Endothelial cell of umbilical vein (primary cell): ENCODE measurements around the gene MARCKSL1. TPM values are rescaled to one million over a fixed set of nuclear protein-coding genes. Genes with fewer than 3 reads are reported as not detected.

Experiments used
- BruUV-seq: library from RNA; stranded (reverse); fragments of 400-500 nt; replicated peaks from 2 replicates; lab custom pipeline; 2021; lab: Mats Ljungman, UMichigan
- CTCF ChIA-PET: fragments of 300-600, 350-600 bp; sonication (Branson Sonifier 250); formaldehyde crosslinking; loops from one replicate; lab custom pipeline; 2021; ENCODE audit warnings: antibody characterized with exemption, inconsistent platforms; lab: Charles Lee
- POLR2A ChIA-PET: fragments of 300-600, 350-600 bp; sonication (Branson Sonifier 250); formaldehyde crosslinking; loops from one replicate; lab custom pipeline; 2021; ENCODE audit warnings: antibody characterized with exemption, inconsistent platforms; lab: Charles Lee
- DNase-seq: peaks from one replicate; pipeline ENCODE4 v3.0.0-alpha.2; 2011; ENCODE audit warnings: low read depth, low spot score
- FAIRE-seq: peaks from 2 replicates; lab custom pipeline; 2011; peaks lifted over from hg19 to GRCh38; lab: Jason Lieb, UNC
- H2AFZ ChIP-seq: 2 replicates; pipeline ENCODE4 v1.6.0; 2012; ENCODE audit warnings: low read depth, low read length, control low read depth, inconsistent platforms
- H3K27ac ChIP-seq: 2 replicates; pipeline ENCODE4 v1.5.1; 2011; ENCODE audit warnings: low read depth, mild to moderate bottlenecking, control low read depth, low read length, moderate library complexity; ENCODE audit not compliant: insufficient read depth
- H3K27me3 ChIP-seq, 2 experiments: 2 replicates each; pipeline versions ENCODE4 v1.6.0 to v1.6.1; 2011; ENCODE audit warnings: low read length in 2 of 2, mixed read lengths in 1 of 2; ENCODE audit not compliant: control insufficient read depth in 2 of 2, insufficient read depth in 2 of 2
- H3K36me3 ChIP-seq, 2 experiments: 2 replicates in 1 of 2; 3 replicates in 1 of 2; pipeline ENCODE4 v1.5.1; 2011; ENCODE audit warnings: low read length in 2 of 2, mild to moderate bottlenecking in 1 of 2, moderate library complexity in 1 of 2; ENCODE audit not compliant: control insufficient read depth in 2 of 2, insufficient read depth in 2 of 2; ENCODE audit errors: extremely low read depth in 1 of 2
- H3K4me1 ChIP-seq: 3 replicates; pipeline ENCODE4 v1.5.1; 2011; ENCODE audit warnings: mild to moderate bottlenecking, low read length; ENCODE audit not compliant: control insufficient read depth, insufficient read depth; ENCODE audit errors: extremely low read depth
- H3K4me2 ChIP-seq: 2 replicates; pipeline ENCODE4 v1.6.1; 2011; ENCODE audit warnings: low read length, control low read depth, mixed read lengths; ENCODE audit not compliant: insufficient read depth
- H3K4me3 ChIP-seq, 3 experiments: fragments of 200-600 bp in 1 of 3; sonication (generic), shearing (Covaris generic) in 1 of 3; replicated peaks in 1 of 3; 2 replicates each; pipeline ENCODE4 v1.5.1; 2011 to 2016; ENCODE audit warnings: control low read depth in 3 of 3, low read length in 3 of 3, mild to moderate bottlenecking in 2 of 3, inconsistent platforms in 1 of 3, low read depth in 1 of 3, moderate library complexity in 1 of 3; ENCODE audit not compliant: insufficient read depth in 1 of 3
- H3K79me2 ChIP-seq: 2 replicates; pipeline ENCODE4 v1.6.0; 2012; ENCODE audit warnings: low read length, inconsistent platforms; ENCODE audit not compliant: control insufficient read depth, insufficient read depth
- H3K9ac ChIP-seq: replicated peaks from 2 replicates; pipeline ENCODE3; 2011; ENCODE audit warnings: low read length, control low read depth; ENCODE audit not compliant: insufficient read depth; ENCODE audit errors: extremely low read depth
- H3K9me1 ChIP-seq: replicated peaks from 3 replicates; pipeline ENCODE4 v1.6.0; 2011; ENCODE audit warnings: mild to moderate bottlenecking, low read length; ENCODE audit not compliant: control insufficient read depth, insufficient read depth; ENCODE audit errors: extremely low read depth
- H3K9me3 ChIP-seq: replicated peaks from 2 replicates; pipeline ENCODE4 v1.5.1; 2012; ENCODE audit warnings: low read length, inconsistent platforms; ENCODE audit not compliant: control insufficient read depth, insufficient read depth
- H4K20me1 ChIP-seq: replicated peaks from 2 replicates; pipeline ENCODE3; 2011; ENCODE audit warnings: mild to moderate bottlenecking, low read length; ENCODE audit not compliant: control insufficient read depth, insufficient read depth; ENCODE audit errors: extremely low read depth
- CTCF ChIP-seq, 2 donors: IDR thresholded peaks; 1 replicate in 1 of 2; 2 replicates in 1 of 2; pipeline ENCODE4 v1.5.1; 2011; ENCODE audit warnings: low read length in 2 of 2, mild to moderate bottlenecking in 2 of 2, moderate library complexity in 2 of 2, control low read depth in 1 of 2, inconsistent platforms in 1 of 2, low read depth in 1 of 2; ENCODE audit not compliant: insufficient read depth in 1 of 2; ENCODE audit errors: extremely low read depth in 1 of 2
- FOS ChIP-seq: IDR thresholded peaks from 2 replicates; pipeline ENCODE4 v1.6.1; 2011; ENCODE audit warnings: mild to moderate bottlenecking, low read length, moderate library complexity, borderline replicate concordance; ENCODE audit not compliant: insufficient read depth
- GATA2 ChIP-seq: IDR thresholded peaks from 2 replicates; pipeline ENCODE4 v1.7.0; 2011; ENCODE audit warnings: low read depth, mild to moderate bottlenecking, moderate library complexity, mixed read lengths, low read length; ENCODE audit not compliant: insufficient read length, insufficient read depth
- JUN ChIP-seq: IDR thresholded peaks from 2 replicates; pipeline ENCODE4 v1.6.1; 2011; ENCODE audit warnings: borderline replicate concordance, low read depth; ENCODE audit not compliant: insufficient read length, insufficient read depth
- MAX ChIP-seq: IDR thresholded peaks from 2 replicates; pipeline ENCODE4 v1.6.1; 2011; ENCODE audit not compliant: insufficient read depth, insufficient read length
- POLR2A ChIP-seq: IDR thresholded peaks from 2 replicates; pipeline ENCODE4 v1.6.1; 2012; ENCODE audit warnings: low read depth, mild to moderate bottlenecking, control low read depth, low read length
- POLR2AphosphoS5 ChIP-seq: IDR thresholded peaks from 2 replicates; pipeline ENCODE4 v1.6.1; 2012; ENCODE audit warnings: low read depth, mild to moderate bottlenecking, control low read depth, low read length, moderate library complexity; ENCODE audit not compliant: insufficient read depth
- dilution Hi-C: fragments of 300-500 bp; cut with MboI; formaldehyde crosslinking; loops from one replicate; pipeline ENCODE4 v1.15.0; 2019; ENCODE audit warnings: low sequenced_read_pairs; ENCODE audit not compliant: extremely low pct_ligation_motif_present
- intact Hi-C: fragments of 100-400 bp; cut with micrococcal nuclease; formaldehyde crosslinking; loops from one replicate; pipeline ENCODE4 v1.10.0; 2022
- polyA plus RNA-seq, 4 experiments: library from polyadenylated mRNA; depleted of rRNA in 3 of 4; stranded (reverse) in 3 of 4; unstranded in 1 of 4; fragments of >200 nt; gene quantifications; 2 replicates each; pipeline versions ENCODE4 v1.2.1 to v1.2.3, GENCODE V29; 2011 to 2012; ENCODE audit warnings: missing spikeins in 1 of 4
- total RNA-seq: library from RNA; stranded (reverse); gene quantifications from 2 replicates; pipeline ENCODE4 v1.2.3, GENCODE V29; 2021

MARCKSL1 gene
- total and polyA plus RNA-seq, 2 donors (not counting 3 experiments of a cell fraction or from before 2014, with no cell fraction given), result 265 to 318 TPM

GRCh38 chr1:32350785-32351398, 14.9 kb upstream of the MARCKSL1 start:
- CTCF ChIA-PET, result interaction anchor here (1.8 to 2.1 kb wide), 3 partner anchors 15 to 103 kb away, joined by 7 to 12 read pairs (median 9); partner anchors contain the start of gene MARCKSL1
- Histone ChIP-seq H3K9me3 (no peaks in the 10 kb centered on the region), H3K9ac (peak overlapping the region; percentile 33), H3K4me2 (no peak overlapping the region), H3K79me2 (no peaks in the 10 kb centered on the region), H3K27me3 (no peaks in the 10 kb centered on the region), H4K20me1 (no peaks in the 10 kb centered on the region), H3K4me3 (peak overlapping the region in 1 of 3 experiments; percentile 36), H3K27ac (peak overlapping the region; percentile 37), H3K36me3 (no peaks in the 10 kb centered on the region), H3K9me1 (no peaks in the 10 kb centered on the region), H3K4me1 (peaks cover 34% of the 10 kb centered on the region), H2AFZ (peak overlapping the region; percentile 86)
- POLR2A ChIA-PET, result interaction anchor here (0.6 to 4.4 kb wide), 6 partner anchors 9 to 118 kb away, joined by 3 to 50 read pairs (median 4); partner anchors contain the start of gene MARCKSL1
- FAIRE-seq (peak; percentile 8), DNase-seq (no peak)
- dilution Hi-C loops, result no loop called here
- no TSS peak for BruUV-seq
- intact Hi-C loops, result loop anchor here (1.0 kb wide), 2 partner anchors 15 to 43 kb away; partner anchors contain the start of genes BSDC1 and MARCKSL1
- TF ChIP-seq GATA2, result no peak
- peak; percentile 23 to 56 for TF ChIP-seq CTCF (IDR thresholded peaks at IDR 0.05; ENCODE audit: extremely low read depth in 1 of 2, insufficient read depth in 1 of 2, low read depth in 1 of 2, low read length in 2 of 2)
- no peak for TF ChIP-seq POLR2A
- peak; percentile 7 for TF ChIP-seq POLR2AphosphoS5
- no peak for TF ChIP-seq FOS
- TF ChIP-seq JUN, result no peak
- TF ChIP-seq MAX, result peak; percentile 76
